Liver (tissue), 9 donors: ENCODE data around the gene ATP6V0E2. TPM values are rescaled to one million over a fixed set of nuclear protein-coding genes. Genes with fewer than 3 reads are reported as not detected.

Experiments used
- DNase-seq: peaks from one replicate; pipeline ENCODE4 v3.0.0-alpha.2; 2017; ENCODE audit warnings: low spot score
- H3K27ac ChIP-seq, 2 donors: one replicate each; pipeline ENCODE4 v1.7.0; 2013; ENCODE audit warnings: inconsistent platforms in 2 of 2, low read length in 2 of 2, control low read depth in 1 of 2, low read depth in 1 of 2, mild to moderate bottlenecking in 1 of 2
- H3K27me3 ChIP-seq, 4 donors: one replicate each; pipeline versions ENCODE4 v1.6.1 to v1.7.0; 2013; ENCODE audit warnings: low read length in 3 of 4, inconsistent platforms in 1 of 4, mild to moderate bottlenecking in 1 of 4, moderate library complexity in 1 of 4; ENCODE audit not compliant: control insufficient read depth in 4 of 4, insufficient read depth in 4 of 4
- H3K36me3 ChIP-seq, 4 donors: one replicate each; pipeline versions ENCODE4 v1.6.1 to v1.7.0; 2013; ENCODE audit warnings: low read length in 3 of 4, mild to moderate bottlenecking in 3 of 4, low read depth in 1 of 4, moderate library complexity in 1 of 4; ENCODE audit not compliant: control insufficient read depth in 4 of 4, insufficient read depth in 3 of 4
- H3K4me1 ChIP-seq, 4 donors: one replicate each; pipeline versions ENCODE4 v1.6.1 to v1.7.0; 2013; ENCODE audit warnings: low read length in 3 of 4, mild to moderate bottlenecking in 3 of 4, moderate library complexity in 1 of 4; ENCODE audit not compliant: control insufficient read depth in 4 of 4, insufficient read depth in 4 of 4
- H3K4me3 ChIP-seq, 3 donors: one replicate each; pipeline versions ENCODE4 v1.6.1 to v1.7.0; 2013; ENCODE audit warnings: low read length in 3 of 3, control low read depth in 1 of 3, low read depth in 1 of 3, mild to moderate bottlenecking in 1 of 3
- H3K9ac ChIP-seq, 2 donors: one replicate each; pipeline ENCODE4 v1.7.0; 2013; ENCODE audit warnings: low read length in 2 of 2, mild to moderate bottlenecking in 2 of 2, moderate library complexity in 2 of 2, control low read depth in 1 of 2, low read depth in 1 of 2
- H3K9me3 ChIP-seq, 4 donors: one replicate each; pipeline versions ENCODE4 v1.6.1 to v1.7.0; 2013; ENCODE audit warnings: low read length in 3 of 4; ENCODE audit not compliant: control insufficient read depth in 4 of 4
- CTCF ChIP-seq: fragments of 150-350 bp; IDR thresholded peaks from 2 replicates; pipeline ENCODE4 v1.5.1; 2017; ENCODE audit warnings: improper control_type of control experiment, low read depth, low read length; ENCODE audit not compliant: missing input control
- EGR1 ChIP-seq, 2 donors: IDR thresholded peaks; 2 replicates each; pipeline ENCODE4 v1.6.1; 2016 to 2018; ENCODE audit warnings: antibody characterized with exemption in 2 of 2, low read depth in 2 of 2
- FOXA1 ChIP-seq: IDR thresholded peaks from 2 replicates; pipeline ENCODE4 v1.6.1; 2016; ENCODE audit warnings: antibody characterized with exemption
- FOXA2 ChIP-seq: IDR thresholded peaks from 2 replicates; pipeline ENCODE4 v1.6.1; 2016; ENCODE audit warnings: antibody characterized with exemption
- GABPA ChIP-seq, 2 donors: IDR thresholded peaks in 1 of 2; conservative IDR thresholded peaks in 1 of 2; 2 replicates each; pipeline ENCODE4 v1.6.1; 2016; ENCODE audit warnings: antibody characterized with exemption in 2 of 2, mild to moderate bottlenecking in 1 of 2, moderate library complexity in 1 of 2
- HNF4A ChIP-seq, 2 donors: conservative IDR thresholded peaks; 2 replicates each; pipeline ENCODE4 v1.6.1; 2016; ENCODE audit warnings: antibody characterized with exemption in 2 of 2, mild to moderate bottlenecking in 2 of 2
- HNF4G ChIP-seq: IDR thresholded peaks from 2 replicates; pipeline ENCODE4 v1.6.1; 2016; ENCODE audit warnings: antibody characterized with exemption
- JUND ChIP-seq, 2 donors: IDR thresholded peaks; 2 replicates each; pipeline ENCODE4 v1.6.1; 2016; ENCODE audit warnings: antibody characterized with exemption in 2 of 2
- NR2F2 ChIP-seq: IDR thresholded peaks from 2 replicates; pipeline ENCODE4 v1.6.1; 2016; ENCODE audit warnings: antibody characterized with exemption
- RAD21 ChIP-seq, 2 donors: IDR thresholded peaks; 2 replicates each; pipeline ENCODE4 v1.6.1; 2016; ENCODE audit warnings: antibody characterized with exemption in 2 of 2, mild to moderate bottlenecking in 2 of 2
- RXRA ChIP-seq, 2 donors: IDR thresholded peaks; 2 replicates each; pipeline ENCODE4 v1.6.1; 2017 to 2018; ENCODE audit warnings: antibody characterized with exemption in 2 of 2, mild to moderate bottlenecking in 1 of 2
- YY1 ChIP-seq: IDR thresholded peaks from 2 replicates; pipeline ENCODE4 v1.6.1; 2016; ENCODE audit warnings: antibody characterized with exemption, mild to moderate bottlenecking
- ZBTB33 ChIP-seq: IDR thresholded peaks from 2 replicates; pipeline ENCODE4 v1.6.1; 2016; ENCODE audit warnings: antibody characterized with exemption
- WGBS: extraction: QIAGEN DNeasy Blood & Tissue Kit; methylation state at CpG from one replicate; pipeline ENCODE4 v1.1.7; 2013; 5-methylcytosine and 5-hydroxymethylcytosine counted together
- polyA plus RNA-seq, 2 donors: library from polyadenylated mRNA; stranded (reverse) in 1 of 2; unstranded in 1 of 2; fragments of 200-250 nt in 1 of 2; fragments of >200 nt in 1 of 2; fragmentation: Nextera tagmentation in 1 of 2; extraction: Ambion mirVana in 1 of 2; gene quantifications; one replicate each; pipeline versions ENCODE4 v1.2.1 to v1.2.3, GENCODE V29; 2013 to 2015
- total RNA-seq, 2 donors: library from RNA; depleted of rRNA; stranded (reverse); fragments of >200 nt; gene quantifications; one replicate each; pipeline ENCODE4 v1.2.3, GENCODE V29; 2014
- TF ChIP-seq, protein P1 (sequence below): IDR thresholded peaks from 2 replicates; pipeline ENCODE4 v1.6.1; 2016; ENCODE audit warnings: antibody characterized with exemption, mild to moderate bottlenecking
- donor health status: healthy.
- donor health status: healthy.
- donor health status: healthy.
- donor health status: healthy.
- donor health status: healthy.

ATP6V0E2 gene
- total and polyA plus RNA-seq, 4 donors = 9.8 to 77.1 (median 47.5) TPM

GRCh38 chr7:149860821-149861727 lies 12.7 kb upstream of the ATP6V0E2 start:
- Histone ChIP-seq H3K27ac (no peak overlapping the region), H3K27me3 (no peaks in the 10 kb centered on the region), H3K4me3 (no peak overlapping the region), H3K9me3 (no peaks in the 10 kb centered on the region), H3K9ac (no peak overlapping the region), H3K4me1 (no peaks in the 10 kb centered on the region), H3K36me3 (peaks cover 3 to 34% (median 6%) of the 10 kb centered on the region in 4 donors)
- WGBS = 90% methylated on average over 45 of the region's 45 CpGs
- DNase-seq = no peak
- TF ChIP-seq RAD21 (IDR thresholded peaks at IDR 0.05) = peak in 1 of 2 donors; percentile 48
- peak; percentile 25 for TF ChIP-seq CTCF
- TF ChIP-seq EGR1 (IDR thresholded peaks at IDR 0.05; ENCODE audit: low read depth in 2 of 2) = no peak
- no peak for TF ChIP-seq GABPA (IDR thresholded peaks at IDR 0.05 in 1 of 2, conservative IDR thresholded peaks at IDR 0.05 in 1 of 2)
- no peak for TF ChIP-seq JUND (IDR thresholded peaks at IDR 0.05)
- TF ChIP-seq ZBTB33 = no peak
- TF ChIP-seq FOXA1 = no peak
- TF ChIP-seq, protein P1, sequence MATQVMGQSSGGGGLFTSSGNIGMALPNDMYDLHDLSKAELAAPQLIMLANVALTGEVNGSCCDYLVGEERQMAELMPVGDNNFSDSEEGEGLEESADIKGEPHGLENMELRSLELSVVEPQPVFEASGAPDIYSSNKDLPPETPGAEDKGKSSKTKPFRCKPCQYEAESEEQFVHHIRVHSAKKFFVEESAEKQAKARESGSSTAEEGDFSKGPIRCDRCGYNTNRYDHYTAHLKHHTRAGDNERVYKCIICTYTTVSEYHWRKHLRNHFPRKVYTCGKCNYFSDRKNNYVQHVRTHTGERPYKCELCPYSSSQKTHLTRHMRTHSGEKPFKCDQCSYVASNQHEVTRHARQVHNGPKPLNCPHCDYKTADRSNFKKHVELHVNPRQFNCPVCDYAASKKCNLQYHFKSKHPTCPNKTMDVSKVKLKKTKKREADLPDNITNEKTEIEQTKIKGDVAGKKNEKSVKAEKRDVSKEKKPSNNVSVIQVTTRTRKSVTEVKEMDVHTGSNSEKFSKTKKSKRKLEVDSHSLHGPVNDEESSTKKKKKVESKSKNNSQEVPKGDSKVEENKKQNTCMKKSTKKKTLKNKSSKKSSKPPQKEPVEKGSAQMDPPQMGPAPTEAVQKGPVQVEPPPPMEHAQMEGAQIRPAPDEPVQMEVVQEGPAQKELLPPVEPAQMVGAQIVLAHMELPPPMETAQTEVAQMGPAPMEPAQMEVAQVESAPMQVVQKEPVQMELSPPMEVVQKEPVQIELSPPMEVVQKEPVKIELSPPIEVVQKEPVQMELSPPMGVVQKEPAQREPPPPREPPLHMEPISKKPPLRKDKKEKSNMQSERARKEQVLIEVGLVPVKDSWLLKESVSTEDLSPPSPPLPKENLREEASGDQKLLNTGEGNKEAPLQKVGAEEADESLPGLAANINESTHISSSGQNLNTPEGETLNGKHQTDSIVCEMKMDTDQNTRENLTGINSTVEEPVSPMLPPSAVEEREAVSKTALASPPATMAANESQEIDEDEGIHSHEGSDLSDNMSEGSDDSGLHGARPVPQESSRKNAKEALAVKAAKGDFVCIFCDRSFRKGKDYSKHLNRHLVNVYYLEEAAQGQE = no peak

- no peak overlapping the region for H3K27ac ChIP-seq
- no peak for TF ChIP-seq EGR1 (IDR thresholded peaks at IDR 0.05; ENCODE audit: low read depth in 2 of 2)
- no peak for TF ChIP-seq RXRA (IDR thresholded peaks at IDR 0.05)
- TF ChIP-seq YY1 = no peak
- TF ChIP-seq FOXA2 = no peak
- TF ChIP-seq GABPA (IDR thresholded peaks at IDR 0.05 in 1 of 2, conservative IDR thresholded peaks at IDR 0.05 in 1 of 2) = no peak
- no peak for TF ChIP-seq CTCF
- no peak for TF ChIP-seq RAD21 (IDR thresholded peaks at IDR 0.05)
- no peak for TF ChIP-seq HNF4A (conservative IDR thresholded peaks at IDR 0.05)
- no peak for TF ChIP-seq NR2F2
- TF ChIP-seq FOXA1 = no peak
- no peak for TF ChIP-seq ZBTB33
- no peak for TF ChIP-seq HNF4G
- TF ChIP-seq JUND (IDR thresholded peaks at IDR 0.05) = no peak
- H3K4me3 ChIP-seq = no peak overlapping the region
- H3K36me3 ChIP-seq = peaks cover 3 to 34% (median 6%) of the 10 kb centered on the region in 4 donors
- H3K4me1 ChIP-seq = no peaks in the 10 kb centered on the region
- no peaks in the 10 kb centered on the region for H3K27me3 ChIP-seq
- 95% methylated on average over 16 of the region's 16 CpGs for WGBS
- DNase-seq = no peak
- no peak overlapping the region for H3K9ac ChIP-seq
- H3K9me3 ChIP-seq = no peaks in the 10 kb centered on the region
These were observed 12.1 kb upstream of the ATP6V0E2 start for GRCh38 chr7:149861728-149862045.
